Glutamatergic neuron (in vitro differentiated cells): Measurements from ENCODE around the gene DNAJB9. TPM values are rescaled to one million over a fixed set of nuclear protein-coding genes. Genes with fewer than 3 reads are reported as not detected.

Experiments
- DNase-seq: peaks from one replicate; pipeline ENCODE4 v3.0.0; 2022
- H3K27ac Mint-ChIP-seq: one replicate; pipeline ENCODE4 v1.8.0; 2020; ENCODE audit warnings: mild to moderate bottlenecking, mixed read lengths, inconsistent platforms; ENCODE audit not compliant: unreplicated experiment
- H3K27me3 Mint-ChIP-seq: one replicate; pipeline ENCODE4 v1.8.0; 2020; ENCODE audit warnings: mild to moderate bottlenecking, moderate library complexity, mixed read lengths, inconsistent platforms; ENCODE audit not compliant: unreplicated experiment
- H3K36me3 Mint-ChIP-seq: one replicate; pipeline ENCODE4 v1.8.0; 2020; ENCODE audit warnings: mild to moderate bottlenecking, mixed read lengths, inconsistent platforms; ENCODE audit not compliant: unreplicated experiment
- H3K4me1 Mint-ChIP-seq: one replicate; pipeline ENCODE4 v1.8.0; 2020; ENCODE audit warnings: mild to moderate bottlenecking, low read depth, mixed read lengths, inconsistent platforms; ENCODE audit not compliant: unreplicated experiment
- H3K4me3 Mint-ChIP-seq: one replicate; pipeline ENCODE4 v1.8.0; 2020; ENCODE audit warnings: mild to moderate bottlenecking, mixed read lengths, inconsistent platforms; ENCODE audit not compliant: unreplicated experiment
- H3K9me3 Mint-ChIP-seq: one replicate; pipeline ENCODE4 v1.8.0; 2020; ENCODE audit warnings: mild to moderate bottlenecking, moderate library complexity, mixed read lengths, inconsistent platforms; ENCODE audit not compliant: unreplicated experiment
- CTCF ChIP-seq: fragments of 200-600 bp; sonication (generic); IDR thresholded peaks from one replicate; pipeline ENCODE4 v1.5.0; 2021; ENCODE audit not compliant: partially characterized antibody, unreplicated experiment
- total RNA-seq: library from RNA; stranded (reverse); fragmentation: NEBNext Ultra II Directional; extraction: Animal tissue kit (Norgen Biotek cat#: 25700); gene quantifications from one replicate; pipeline ENCODE4 v1.2.1, GENCODE V29; 2021; ENCODE audit not compliant: unreplicated experiment

The DNAJB9 gene
- total RNA-seq, 1 donor from 2014 or later = 21.6 TPM

- Mint-ChIP-seq H3K27me3 (peaks cover 2% of the 10 kb centered on the region), H3K27ac (no peak overlapping the region), H3K9me3 (peaks cover 3% of the 10 kb centered on the region), H3K4me1 (no peaks in the 10 kb centered on the region), H3K4me3 (no peak overlapping the region), H3K36me3 (peaks cover 18% of the 10 kb centered on the region)
- no peak for DNase-seq
- no peak for TF ChIP-seq CTCF
Measured at GRCh38 chr7:108557191-108557590, 12.5 kb upstream of the DNAJB9 start.

- peaks cover 3% of the 10 kb centered on the region for H3K9me3 Mint-ChIP-seq
- H3K27me3 Mint-ChIP-seq = peaks cover 2% of the 10 kb centered on the region
- H3K4me3 Mint-ChIP-seq = no peak overlapping the region
- no peaks in the 10 kb centered on the region for H3K4me1 Mint-ChIP-seq
- DNase-seq = no peak
- H3K36me3 Mint-ChIP-seq = peaks cover 18% of the 10 kb centered on the region
- no peak overlapping the region for H3K27ac Mint-ChIP-seq
- TF ChIP-seq CTCF = no peak
Measured at GRCh38 chr7:108557617-108558016, 12.1 kb upstream of the DNAJB9 start.

GRCh38 chr7:108559253-108559652 is 10.4 kb upstream of the DNAJB9 start:
- Mint-ChIP-seq H3K27me3 (peaks cover 2% of the 10 kb centered on the region), H3K4me3 (no peak overlapping the region), H3K4me1 (no peaks in the 10 kb centered on the region), H3K36me3 (peaks cover 18% of the 10 kb centered on the region), H3K27ac (no peak overlapping the region), H3K9me3 (peaks cover 3% of the 10 kb centered on the region)
- TF ChIP-seq CTCF = no peak
- no peak for DNase-seq

GRCh38 chr7:108561047-108561619 is 8.5 kb upstream of the DNAJB9 start:
- no peak for TF ChIP-seq CTCF
- H3K27me3 Mint-ChIP-seq = peaks cover 2% of the 10 kb centered on the region
- no peaks in the 10 kb centered on the region for H3K4me1 Mint-ChIP-seq
- no peak overlapping the region for H3K27ac Mint-ChIP-seq
- H3K4me3 Mint-ChIP-seq = no peak overlapping the region
- no peak for DNase-seq
- peaks cover 2% of the 10 kb centered on the region for H3K9me3 Mint-ChIP-seq
- H3K36me3 Mint-ChIP-seq = peaks cover 13% of the 10 kb centered on the region

GRCh38 chr7:108565987-108566386 is 3.7 kb upstream of the DNAJB9 start:
- peaks cover 3% of the 10 kb centered on the region for H3K4me1 Mint-ChIP-seq
- no peak for TF ChIP-seq CTCF
- no peak for DNase-seq
- H3K4me3 Mint-ChIP-seq = no peak overlapping the region
- peaks cover 3% of the 10 kb centered on the region for H3K27me3 Mint-ChIP-seq
- no peak overlapping the region for H3K27ac Mint-ChIP-seq
- H3K9me3 Mint-ChIP-seq = peaks cover 7% of the 10 kb centered on the region
- no peaks in the 10 kb centered on the region for H3K36me3 Mint-ChIP-seq
